GM12891 (cell line): Measurements from ENCODE around the gene SFTPA2.

Source experiments
- DNase-seq: peaks from one replicate; pipeline ENCODE4 v3.0.0; 2011; ENCODE audit warnings: low spot score; ENCODE audit not compliant: insufficient read length
- FAIRE-seq: peaks from 2 replicates; lab custom pipeline; 2011; peaks lifted over from hg19 to GRCh38; lab: Jason Lieb, UNC
- PAX5 ChIP-seq: IDR thresholded peaks from 2 replicates; pipeline ENCODE4 v1.6.1; 2011; ENCODE audit warnings: low read length, moderate library complexity, mild to moderate bottlenecking; ENCODE audit not compliant: insufficient read depth, severe bottlenecking
- POLR2A ChIP-seq: IDR thresholded peaks from 2 replicates; pipeline ENCODE4 v1.6.1; 2011; ENCODE audit warnings: low read depth, low read length, control low read depth
- POLR2AphosphoS5 ChIP-seq: IDR thresholded peaks from 2 replicates; pipeline ENCODE4 v1.6.1; 2011; ENCODE audit warnings: low read depth, low read length, control low read depth
- POU2F2 ChIP-seq: IDR thresholded peaks from 2 replicates; pipeline ENCODE4 v1.6.1; 2011; ENCODE audit warnings: low read depth, mild to moderate bottlenecking, control low read depth, low read length, moderate library complexity
- SPI1 ChIP-seq: IDR thresholded peaks from 2 replicates; pipeline ENCODE4 v1.6.1; 2011; ENCODE audit warnings: low read depth, low read length, control low read depth
- TAF1 ChIP-seq: IDR thresholded peaks from 2 replicates; pipeline ENCODE4 v1.6.1; 2011; ENCODE audit warnings: low read depth, low read length, control low read depth

SFTPA2 gene

DNA sequence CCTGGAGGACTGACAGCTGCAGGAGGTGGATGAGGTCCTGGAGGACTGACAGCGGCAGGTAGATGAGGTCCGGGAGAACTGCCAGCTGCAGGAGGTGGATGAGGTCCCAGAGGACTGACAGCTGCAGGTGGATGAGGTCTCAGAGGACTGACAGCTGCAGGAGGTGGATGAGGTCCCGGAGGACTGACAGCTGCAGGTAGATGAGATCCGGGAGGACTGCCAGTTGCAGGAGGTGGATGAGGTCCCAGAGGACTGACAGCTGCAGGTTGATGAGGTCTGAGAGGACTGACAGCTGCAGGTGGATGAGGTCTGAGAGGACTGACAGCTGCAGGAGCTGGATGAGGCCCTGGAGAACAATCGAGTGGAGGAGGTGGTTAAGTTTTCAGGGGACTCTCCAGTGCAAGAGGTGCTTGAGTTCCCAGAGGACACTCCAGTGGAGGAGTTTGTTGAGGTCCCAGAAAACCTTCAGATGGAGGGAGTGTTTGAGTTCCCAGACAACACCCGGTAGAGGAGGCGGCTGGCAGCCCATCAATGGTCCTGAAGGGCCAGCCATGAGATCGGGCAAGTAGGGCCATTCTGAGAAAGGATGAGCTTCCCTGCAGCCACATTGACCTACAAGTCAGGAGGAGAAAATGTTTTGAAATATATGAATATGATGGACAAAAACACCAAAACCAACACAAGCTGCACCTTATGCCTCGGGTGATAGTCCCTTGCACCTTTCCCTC, 52.6 kb downstream of the SFTPA2 start:
- FAIRE-seq (no peak), DNase-seq (no peak)
- TF ChIP-seq SPI1 (no peak), POU2F2 (no peak), POLR2A (no peak), POLR2AphosphoS5 (no peak), TAF1 (no peak), PAX5 (no peak)
